HepG2 (cell line): ENCODE measurements around the gene KATNAL1. TPM values are rescaled to one million over a fixed set of nuclear protein-coding genes. Genes with fewer than 3 reads are reported as not detected.

Experiments
- ATAC-seq: fragments of 200-7000 bp; cut with Tn5 transposase; 3 replicates; pipeline ENCODE4 v1.9.1; 2020; ENCODE audit warnings: mild to moderate bottlenecking, moderate library complexity
- BruUV-seq: library from RNA; stranded (reverse); fragments of 400-500 nt; replicated peaks from 2 replicates; lab custom pipeline; 2021; lab: Mats Ljungman, UMichigan
- CTCF ChIA-PET: fragments of 300-600 bp; formaldehyde crosslinking; extraction: SDS; loops from one replicate; lab custom pipeline; 2021; ENCODE audit warnings: low total read pairs, inconsistent platforms, low intra/inter-chr PET ratio; lab: Yijun Ruan, JAX
- POLR2A ChIA-PET: fragments of 350-600 bp; sonication (Branson Sonifier 250); formaldehyde crosslinking; loops from one replicate; lab custom pipeline; 2020; ENCODE audit warnings: antibody characterized with exemption, inconsistent platforms; lab: Yijun Ruan, JAX
- DNase-seq: peaks from one replicate; pipeline ENCODE4 v3.0.0-alpha.2; 2015; ENCODE audit warnings: low spot score
- FAIRE-seq: peaks from 3 replicates; lab custom pipeline; 2011; peaks lifted over from hg19 to GRCh38; lab: Jason Lieb, UNC
- H2AFZ ChIP-seq: one replicate; pipeline ENCODE4 v1.6.1; 2011; ENCODE audit warnings: low read length, inconsistent platforms
- H3K27ac ChIP-seq: fragments of 300-600 bp; 3 replicates; pipeline ENCODE4 v1.8.0; 2011; ENCODE audit warnings: mixed run types, mild to moderate bottlenecking, mixed read lengths, low read length, inconsistent platforms; ENCODE audit not compliant: insufficient read depth; ENCODE audit errors: extremely low read length
- H3K27me3 ChIP-seq, 2 experiments: fragments of 200-600 bp in 1 of 2; 2 replicates in 1 of 2; 3 replicates in 1 of 2; pipeline versions ENCODE4 v1.6.0 to v1.8.0; 2011; ENCODE audit warnings: low read length in 2 of 2, mild to moderate bottlenecking in 2 of 2, moderate library complexity in 2 of 2, inconsistent platforms in 1 of 2; ENCODE audit not compliant: insufficient read depth in 2 of 2, control insufficient read depth in 1 of 2
- H3K36me3 ChIP-seq, 2 experiments: fragments of 200-600 bp in 1 of 2; replicated peaks in 1 of 2; 2 replicates in 1 of 2; 3 replicates in 1 of 2; pipeline versions ENCODE4 v1.5.1 to v1.8.0; 2011; ENCODE audit warnings: low read length in 2 of 2, inconsistent platforms in 1 of 2; ENCODE audit not compliant: insufficient read depth in 2 of 2, control insufficient read depth in 1 of 2
- H3K4me1 ChIP-seq: 2 replicates; pipeline ENCODE4 v1.5.1; 2012; ENCODE audit warnings: low read length, inconsistent platforms; ENCODE audit not compliant: insufficient read depth
- H3K4me2 ChIP-seq: 2 replicates; pipeline ENCODE4 v1.6.0; 2011; ENCODE audit warnings: low read depth, low read length, inconsistent platforms
- H3K4me3 ChIP-seq, 3 experiments: fragments of 200-600 bp in 1 of 3; sonication (generic), shearing (Covaris generic) in 1 of 3; replicated peaks in 1 of 3; 2 replicates each; pipeline ENCODE4 v1.5.1; 2011 to 2016; ENCODE audit warnings: low read length in 3 of 3, inconsistent platforms in 2 of 3, low read depth in 2 of 3, mild to moderate bottlenecking in 2 of 3, control low read depth in 1 of 3, mixed read lengths in 1 of 3; ENCODE audit not compliant: insufficient read depth in 1 of 3
- H3K79me2 ChIP-seq: one replicate; pipeline ENCODE4 v1.6.1; 2011; ENCODE audit warnings: low read length, inconsistent platforms; ENCODE audit not compliant: insufficient read depth
- H3K9ac ChIP-seq: 2 replicates; pipeline ENCODE4 v1.6.0; 2011; ENCODE audit warnings: mild to moderate bottlenecking, low read depth, low read length, inconsistent platforms; ENCODE audit not compliant: insufficient read depth
- H3K9me3 ChIP-seq: 2 replicates; pipeline ENCODE4 v1.5.1; 2012; ENCODE audit warnings: mild to moderate bottlenecking, low read length
- H4K20me1 ChIP-seq: 2 replicates; pipeline ENCODE4 v1.6.0; 2011; ENCODE audit warnings: inconsistent platforms, mild to moderate bottlenecking, low read length, moderate library complexity; ENCODE audit not compliant: insufficient read depth
- ARNT ChIP-seq: fragments of 450-650 bp; IDR thresholded peaks from 2 replicates; pipeline ENCODE4 v1.6.1; 2017
- ATF7 ChIP-seq, 2 experiments: fragments of 450-650 bp in 1 of 2; sonication (generic) in 1 of 2; formaldehyde crosslinking in 1 of 2; IDR thresholded peaks; 2 replicates each; pipeline versions ENCODE4 v1.4.0 to v1.6.1; 2016 to 2020; ENCODE audit warnings: antibody characterized with exemption in 1 of 2, mild to moderate bottlenecking in 1 of 2, missing genetic modification reagents in 1 of 2
- CEBPB ChIP-seq: IDR thresholded peaks from 2 replicates; pipeline ENCODE4 v1.6.1; 2011; ENCODE audit warnings: low read depth, low read length, improper control_type of control experiment, borderline replicate concordance
- ELK4 ChIP-seq: sonication (generic); formaldehyde crosslinking; IDR thresholded peaks from 2 replicates; pipeline ENCODE4 v1.9.0; 2021; ENCODE audit warnings: missing genetic modification reagents, borderline replicate concordance
- ZHX1 ChIP-seq: sonication (generic); formaldehyde crosslinking; IDR thresholded peaks from 2 replicates; pipeline ENCODE4 v1.8.1; 2022; ENCODE audit warnings: low read depth, mild to moderate bottlenecking, missing genetic modification reagents
- ZNF576 ChIP-seq: sonication (generic); formaldehyde crosslinking; IDR thresholded peaks from 2 replicates; pipeline ENCODE4 v1.4.0; 2020; ENCODE audit warnings: mild to moderate bottlenecking, missing genetic modification reagents
- WGBS: methylation state at CpG from one replicate; pipeline ENCODE4 v1.1.6; 2017; ENCODE audit warnings: low lambda C conversion rate; 5-methylcytosine and 5-hydroxymethylcytosine counted together
- in situ Hi-C: cut with HindIII; loops from 2 replicates; pipeline ENCODE4 v1.10.0; 2017; ENCODE audit warnings: low pct_unique_long_range_greater_than_20kb; ENCODE audit not compliant: extremely low pct_ligation_motif_present
- intact Hi-C: fragments of 100-400 bp; cut with micrococcal nuclease; formaldehyde crosslinking; loops from one replicate; pipeline ENCODE4 v1.10.0; 2022; ENCODE audit not compliant: unreplicated experiment
- polyA plus RNA-seq, 8 experiments: library from polyadenylated mRNA; depleted of rRNA in 3 of 8; stranded (reverse) in 7 of 8; unstranded in 1 of 8; fragments of >200 nt; fragmentation: Illumina TruSeq in 4 of 8; extraction: Trizol in 4 of 8; gene quantifications; 2 replicates each; pipeline versions ENCODE4 v1.2.1 to v1.2.3, GENCODE V29; 2011 to 2016; ENCODE audit warnings: low read depth in 4 of 8, missing spikeins in 1 of 8, mixed read lengths in 1 of 8; ENCODE audit not compliant: insufficient read depth in 1 of 8
- total RNA-seq, 5 experiments: library from RNA; depleted of rRNA; stranded (reverse); fragments of >200 nt; fragmentation: Illumina TruSeq; extraction: Trizol; gene quantifications; 2 replicates each; pipeline ENCODE4 v1.2.3, GENCODE V29; 2016; ENCODE audit warnings: low read depth in 1 of 5

Gene KATNAL1
- total and polyA plus RNA-seq, 2 of the 13 experiments (the other 11 are each of a cell fraction or from before 2014, with no cell fraction given), result 3.2 to 11.8 TPM

GRCh38 chr13:30353471-30354215, 46.3 kb upstream of the KATNAL1 start:
- ATAC-seq (no peak), DNase-seq (no peak), FAIRE-seq (no peak)
- no TSS peak for BruUV-seq
- POLR2A ChIA-PET, result no interaction called here
- 13% methylated on average over 4 of the region's 4 CpGs for WGBS
- no peak overlapping the region for H3K27ac ChIP-seq
- TF ChIP-seq ATF7 (IDR thresholded peaks at IDR 0.05) (peak; percentile 36; the same call in 1 of the 2 replicates), ATF7 (CRISPR knock-in tag; IDR thresholded peaks at IDR 0.05) (no peak), CEBPB (peak; percentile 69; the same call in 1 of the 2 replicates), ARNT (no peak)
- no peak overlapping the region for H2AFZ ChIP-seq
- CTCF ChIA-PET, result no interaction called here
- in situ Hi-C loops (no loop called here), intact Hi-C loops (loop anchor here (10.0 kb wide), 1 partner anchor 451 kb away; no protein-coding TSS in a partner anchor)
- H3K9me3 ChIP-seq, result peaks cover 8% of the 10 kb centered on the region; the same call in 1 of the 2 replicates
- no peak overlapping the region for H3K4me2 ChIP-seq
- H3K79me2 ChIP-seq, result no peaks in the 10 kb centered on the region
- peaks cover 0 to 2% of the 10 kb centered on the region in 2 experiments; a peak in 1 of 5 replicates for H3K27me3 ChIP-seq
- no peak overlapping the region for H3K9ac ChIP-seq
- peaks cover 10% of the 10 kb centered on the region for H3K4me1 ChIP-seq
- H4K20me1 ChIP-seq, result no peaks in the 10 kb centered on the region
- H3K36me3 ChIP-seq, result no peaks in the 10 kb centered on the region
- no peak overlapping the region for H3K4me3 ChIP-seq

- in situ Hi-C loops, result no loop called here
- peaks cover 0 to 2% of the 10 kb centered on the region in 2 experiments; a peak in 1 of 5 replicates for H3K27me3 ChIP-seq
- WGBS, result 50% methylated on average over 4 of the region's 4 CpGs
- ATAC-seq (no peak), FAIRE-seq (no peak), DNase-seq (no peak)
- no peaks in the 10 kb centered on the region for H4K20me1 ChIP-seq
- no peaks in the 10 kb centered on the region for H3K79me2 ChIP-seq
- H3K4me3 ChIP-seq, result no peak overlapping the region
- POLR2A ChIA-PET, result no interaction called here
- H3K4me1 ChIP-seq, result peaks cover 10% of the 10 kb centered on the region
- no peak overlapping the region for H3K9ac ChIP-seq
- CTCF ChIA-PET, result no interaction called here
- intact Hi-C loops, result loop anchor here (10.0 kb wide), 1 partner anchor 452 kb away; no protein-coding TSS in a partner anchor
- H3K4me2 ChIP-seq, result no peak overlapping the region
- no peak overlapping the region for H3K27ac ChIP-seq
- no peak overlapping the region for H2AFZ ChIP-seq
- H3K9me3 ChIP-seq, result peaks cover 8% of the 10 kb centered on the region; the same call in 1 of the 2 replicates
- no TSS peak for BruUV-seq
- H3K36me3 ChIP-seq, result no peaks in the 10 kb centered on the region
- no peak for TF ChIP-seq ZNF576
- no peak for TF ChIP-seq ZHX1
- TF ChIP-seq ELK4, result no peak
Observed at GRCh38 chr13:30353060-30353459, 45.7 kb upstream of the KATNAL1 start.
